Endothelial cell (in vitro differentiated cells): ENCODE data around the gene YKT6. TPM values are rescaled to one million over a fixed set of nuclear protein-coding genes. Genes with fewer than 3 reads are reported as not detected.

ENCODE experiments used
- DNase-seq: peaks from one replicate; pipeline ENCODE4 v3.0.0; 2021; ENCODE audit warnings: low spot score
- H3K27ac Mint-ChIP-seq: one replicate; pipeline ENCODE4 v1.8.0; 2021; ENCODE audit warnings: mixed read lengths, inconsistent platforms; ENCODE audit not compliant: unreplicated experiment
- H3K27me3 Mint-ChIP-seq: one replicate; pipeline ENCODE4 v1.8.0; 2021; ENCODE audit warnings: mild to moderate bottlenecking, moderate library complexity, mixed read lengths, inconsistent platforms; ENCODE audit not compliant: unreplicated experiment
- H3K36me3 Mint-ChIP-seq: one replicate; pipeline ENCODE4 v1.8.0; 2021; ENCODE audit warnings: mild to moderate bottlenecking, low read depth, mixed read lengths, inconsistent platforms; ENCODE audit not compliant: unreplicated experiment
- H3K4me1 Mint-ChIP-seq: one replicate; pipeline ENCODE4 v1.8.0; 2021; ENCODE audit warnings: mild to moderate bottlenecking, mixed read lengths, inconsistent platforms; ENCODE audit not compliant: unreplicated experiment
- H3K4me3 Mint-ChIP-seq: one replicate; pipeline ENCODE4 v1.8.0; 2021; ENCODE audit warnings: mild to moderate bottlenecking, mixed read lengths, inconsistent platforms; ENCODE audit not compliant: unreplicated experiment
- H3K9me3 Mint-ChIP-seq: one replicate; pipeline ENCODE4 v1.8.0; 2021; ENCODE audit warnings: mixed read lengths, inconsistent platforms; ENCODE audit not compliant: unreplicated experiment
- total RNA-seq: library from RNA; stranded (reverse); fragmentation: NEBNext Ultra II Directional; extraction: Animal tissue kit (Norgen Biotek cat#: 25700); gene quantifications from one replicate; pipeline ENCODE4 v1.2.1, GENCODE V29; 2021; ENCODE audit not compliant: unreplicated experiment
- TF ChIP-seq, protein P1 (sequence below): fragments of 200-600 bp; sonication (generic); IDR thresholded peaks from one replicate; pipeline ENCODE4 v1.5.0; 2021; ENCODE audit warnings: antibody characterized with exemption; ENCODE audit not compliant: unreplicated experiment

The YKT6 gene
- total RNA-seq, 1 donor from 2014 or later: 98.4 TPM

DNA sequence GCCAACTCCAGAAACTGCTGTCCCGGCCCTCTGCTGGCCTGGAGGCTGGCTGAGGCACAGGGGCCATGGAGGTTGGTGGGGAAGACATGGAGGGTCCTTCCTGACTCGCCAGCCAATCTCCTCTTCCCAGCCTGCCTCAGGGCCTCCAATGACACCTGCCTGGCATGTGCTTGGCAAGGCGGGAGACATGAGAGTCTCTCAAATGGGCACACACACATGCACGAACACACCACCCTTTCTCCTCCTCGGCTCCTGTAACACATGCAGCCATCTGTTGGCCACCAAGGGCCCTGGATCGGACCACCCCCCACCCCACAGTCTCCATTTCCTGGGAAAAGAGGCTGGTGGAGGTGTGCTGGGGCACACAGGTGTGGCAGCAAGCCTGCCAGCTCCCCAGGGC lies 56.4 kb downstream of the YKT6 start:
- no peaks in the 10 kb centered on the region for H3K36me3 Mint-ChIP-seq
- no peak overlapping the region for H3K4me3 Mint-ChIP-seq
- H3K27ac Mint-ChIP-seq: no peak overlapping the region
- peaks cover 4% of the 10 kb centered on the region for H3K4me1 Mint-ChIP-seq
- DNase-seq: no peak
- peaks cover 10% of the 10 kb centered on the region for H3K27me3 Mint-ChIP-seq
- TF ChIP-seq, protein P1, sequence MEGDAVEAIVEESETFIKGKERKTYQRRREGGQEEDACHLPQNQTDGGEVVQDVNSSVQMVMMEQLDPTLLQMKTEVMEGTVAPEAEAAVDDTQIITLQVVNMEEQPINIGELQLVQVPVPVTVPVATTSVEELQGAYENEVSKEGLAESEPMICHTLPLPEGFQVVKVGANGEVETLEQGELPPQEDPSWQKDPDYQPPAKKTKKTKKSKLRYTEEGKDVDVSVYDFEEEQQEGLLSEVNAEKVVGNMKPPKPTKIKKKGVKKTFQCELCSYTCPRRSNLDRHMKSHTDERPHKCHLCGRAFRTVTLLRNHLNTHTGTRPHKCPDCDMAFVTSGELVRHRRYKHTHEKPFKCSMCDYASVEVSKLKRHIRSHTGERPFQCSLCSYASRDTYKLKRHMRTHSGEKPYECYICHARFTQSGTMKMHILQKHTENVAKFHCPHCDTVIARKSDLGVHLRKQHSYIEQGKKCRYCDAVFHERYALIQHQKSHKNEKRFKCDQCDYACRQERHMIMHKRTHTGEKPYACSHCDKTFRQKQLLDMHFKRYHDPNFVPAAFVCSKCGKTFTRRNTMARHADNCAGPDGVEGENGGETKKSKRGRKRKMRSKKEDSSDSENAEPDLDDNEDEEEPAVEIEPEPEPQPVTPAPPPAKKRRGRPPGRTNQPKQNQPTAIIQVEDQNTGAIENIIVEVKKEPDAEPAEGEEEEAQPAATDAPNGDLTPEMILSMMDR: no peak
- H3K9me3 Mint-ChIP-seq: no peaks in the 10 kb centered on the region

GRCh38 chr7:44257618-44258422 lies 57.0 kb downstream of the YKT6 start:
- TF ChIP-seq, protein P1: no peak
- Mint-ChIP-seq H3K4me3 (no peak overlapping the region), H3K36me3 (no peaks in the 10 kb centered on the region), H3K27ac (no peak overlapping the region), H3K9me3 (no peaks in the 10 kb centered on the region), H3K4me1 (peaks cover 4% of the 10 kb centered on the region), H3K27me3 (peaks cover 10% of the 10 kb centered on the region)
- peak; percentile 24 for DNase-seq

DNA sequence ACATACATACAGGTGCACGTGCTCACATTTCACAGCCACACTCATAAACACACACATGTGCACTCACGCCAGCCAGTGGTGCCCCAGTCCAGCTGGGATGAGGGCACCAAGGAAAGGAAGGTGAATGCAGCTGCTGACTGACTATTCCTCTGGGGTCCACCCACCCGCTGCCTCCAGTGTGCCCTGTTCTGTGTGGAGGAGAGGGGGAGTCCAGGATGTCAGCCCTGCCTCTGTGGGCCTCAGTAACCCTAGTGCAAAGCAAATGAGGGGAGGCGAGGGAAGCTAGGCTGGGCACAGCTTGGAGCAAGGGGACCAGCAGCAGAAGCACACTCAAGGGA lies 57.6 kb downstream of the YKT6 start:
- Mint-ChIP-seq H3K4me3 (no peak overlapping the region), H3K4me1 (peaks cover 4% of the 10 kb centered on the region), H3K27me3 (peaks cover 10% of the 10 kb centered on the region), H3K9me3 (no peaks in the 10 kb centered on the region), H3K36me3 (no peaks in the 10 kb centered on the region), H3K27ac (no peak overlapping the region)
- TF ChIP-seq, protein P1: no peak
- no peak for DNase-seq

- Mint-ChIP-seq H3K27ac (no peak overlapping the region), H3K9me3 (no peaks in the 10 kb centered on the region), H3K36me3 (no peaks in the 10 kb centered on the region), H3K4me1 (peaks cover 4% of the 10 kb centered on the region), H3K27me3 (peaks cover 10% of the 10 kb centered on the region), H3K4me3 (no peak overlapping the region)
- TF ChIP-seq, protein P1: no peak
- DNase-seq: no peak
These were observed 58.2 kb downstream of the YKT6 start for GRCh38 chr7:44258865-44259546.
